ENCODE results near the gene FAHD2A.
"Not testable (repeated sequence)": the region's sequence is repeated elsewhere in the genome, so short reads cannot be mapped to it uniquely, and the experiment has no call there.

FAHD2A gene

GRCh38 chr2:95391641-95392310 is 10.7 kb upstream of the FAHD2A start:
- DNase-seq, result no peak

GRCh38 chr2:95392320-95392719 is 10.2 kb upstream of the FAHD2A start:
- DNase-seq, result no peak

- no peak for DNase-seq
These were observed 9.6 kb upstream of the FAHD2A start for GRCh38 chr2:95392730-95393455.

- DNase-seq, result no peak
These were observed 8.6 kb upstream of the FAHD2A start for GRCh38 chr2:95393901-95394300.

GRCh38 chr2:95399061-95399460 is 3.4 kb upstream of the FAHD2A start:
- DNase-seq, result no peak

- no peak for DNase-seq
These were observed 1.0 kb upstream of the FAHD2A start for GRCh38 chr2:95401480-95401879.

GRCh38 chr2:95402004-95402369 is 521 bp upstream of the FAHD2A start:
- not testable (repeated sequence) for DNase-seq

- not testable (repeated sequence) for DNase-seq
These were observed 755 bp downstream of the FAHD2A start for GRCh38 chr2:95403204-95403721.

- DNase-seq, result not testable (repeated sequence)
These were observed 1.3 kb downstream of the FAHD2A start for GRCh38 chr2:95403824-95404223.

GRCh38 chr2:95404676-95405075 is 2.2 kb downstream of the FAHD2A start:
- DNase-seq, result not testable (repeated sequence)

- DNase-seq, result not testable (repeated sequence)
These were observed 8.7 kb downstream of the FAHD2A start for GRCh38 chr2:95411239-95411638.

- not testable (repeated sequence) for DNase-seq
These were observed 11.6 kb downstream of the FAHD2A start for GRCh38 chr2:95414015-95414594.

- not testable (repeated sequence) for DNase-seq
These were observed 12.6 kb downstream of the FAHD2A start for GRCh38 chr2:95415138-95415537.

GRCh38 chr2:95415561-95415960 is 13.1 kb downstream of the FAHD2A start:
- not testable (repeated sequence) for DNase-seq

GRCh38 chr2:95427196-95427867 is 24.8 kb downstream of the FAHD2A start:
- DNase-seq, result not testable (repeated sequence)

GRCh38 chr2:95429748-95430467 is 27.4 kb downstream of the FAHD2A start:
- DNase-seq, result not testable (repeated sequence)

- DNase-seq, result not testable (repeated sequence)
These were observed 30.9 kb downstream of the FAHD2A start for GRCh38 chr2:95433373-95433772.

- not testable (repeated sequence) for DNase-seq
These were observed 31.5 kb downstream of the FAHD2A start for GRCh38 chr2:95433973-95434372.

- DNase-seq, result not testable (repeated sequence)
These were observed 32.1 kb downstream of the FAHD2A start for GRCh38 chr2:95434507-95435076.

- not testable (repeated sequence) for DNase-seq
These were observed 32.8 kb downstream of the FAHD2A start for GRCh38 chr2:95435162-95435871.

- DNase-seq, result not testable (repeated sequence)
These were observed 33.3 kb downstream of the FAHD2A start for GRCh38 chr2:95435872-95436209.

All from DMS79 (cell line).